HCT116 (cell line): ENCODE measurements around the gene CDH4. TPM values are rescaled to one million over a fixed set of nuclear protein-coding genes. Genes with fewer than 3 reads are reported as not detected.

Experiments used
- ATAC-seq: fragments of 200-7000 bp; cut with Tn5 transposase; 2 replicates; pipeline ENCODE4 v1.9.1; 2020; ENCODE audit warnings: mild to moderate bottlenecking, moderate library complexity
- BruUV-seq: library from RNA; stranded (reverse); fragments of 400-500 nt; replicated peaks from 2 replicates; lab custom pipeline; 2021; lab: Mats Ljungman, UMichigan
- CTCF ChIA-PET: fragments of 300-600 bp; sonication (Branson Sonifier 250); formaldehyde crosslinking; loops from one replicate; lab custom pipeline; 2021; ENCODE audit warnings: antibody characterized with exemption; lab: Charles Lee
- POLR2A ChIA-PET: fragments of 300-600, 350-600 bp; sonication (Branson Sonifier 250); formaldehyde crosslinking; loops from one replicate; lab custom pipeline; 2021; ENCODE audit warnings: antibody characterized with exemption; lab: Charles Lee
- RAD21 ChIA-PET, 2 experiments: fragments of 300-600 bp; sonication (Branson Sonifier 250); formaldehyde crosslinking; loops; one replicate each; lab custom pipeline; 2023; ENCODE audit warnings: low total read pairs in 2 of 2; ENCODE audit not compliant: uncharacterized antibody in 2 of 2, unreplicated experiment in 2 of 2, low non-redundant PET in 1 of 2; lab: Charles Lee
- DNase-seq: peaks from one replicate; pipeline ENCODE4 v3.0.0-alpha.2; 2010; ENCODE audit warnings: low read depth, low spot score
- H2AFZ ChIP-seq: fragments of 200-600 bp; shearing (Covaris generic), sonication (generic); 2 replicates; pipeline ENCODE4 v1.6.1; 2017; ENCODE audit warnings: low read depth, mixed run types, mixed read lengths, antibody characterized with exemption, low read length; ENCODE audit not compliant: poor library complexity, severe bottlenecking
- H3K27ac ChIP-seq: 2 replicates; pipeline ENCODE4 v1.5.1; 2012; ENCODE audit warnings: low read depth, low read length
- H3K27me3 ChIP-seq: fragments of 200-600 bp; sonication (generic); 2 replicates; pipeline ENCODE4 v1.6.1; 2016; ENCODE audit warnings: mixed run types, low read length, mixed read lengths; ENCODE audit not compliant: insufficient read depth
- H3K36me3 ChIP-seq, 2 experiments: fragments of 200-500 bp in 1 of 2; fragments of 200-600 bp in 1 of 2; sonication (Bioruptor generic) in 1 of 2; sonication (generic) in 1 of 2; 2 replicates each; pipeline versions ENCODE4 v1.5.1 to v1.6.1; 2014 to 2016; ENCODE audit warnings: low read length in 2 of 2, inconsistent platforms in 1 of 2, mixed read lengths in 1 of 2, mixed run types in 1 of 2; ENCODE audit not compliant: insufficient read depth in 2 of 2, control insufficient read depth in 1 of 2
- H3K4me1 ChIP-seq, 2 experiments: fragments of 200-600 bp in 1 of 2; sonication (generic) in 1 of 2; 2 replicates each; pipeline versions ENCODE4 v1.5.1 to v1.6.1; 2012 to 2017; ENCODE audit warnings: low read length in 2 of 2, inconsistent platforms in 1 of 2, mild to moderate bottlenecking in 1 of 2, mixed read lengths in 1 of 2, mixed run types in 1 of 2, moderate library complexity in 1 of 2; ENCODE audit not compliant: insufficient read depth in 2 of 2, control insufficient read depth in 1 of 2
- H3K4me2 ChIP-seq: fragments of 200-600 bp; sonication (generic); 2 replicates; pipeline ENCODE4 v1.6.1; 2017; ENCODE audit warnings: mixed run types, low read length, mixed read lengths
- H3K4me3 ChIP-seq, 2 experiments: fragments of 200-600 bp in 1 of 2; sonication (generic) in 1 of 2; replicated peaks in 1 of 2; 2 replicates each; pipeline ENCODE4 v1.5.1; 2011 to 2016; ENCODE audit warnings: low read length in 2 of 2, control low read depth in 1 of 2, low read depth in 1 of 2, mild to moderate bottlenecking in 1 of 2, mixed read lengths in 1 of 2, mixed run types in 1 of 2
- H3K79me2 ChIP-seq: fragments of 200-600 bp; sonication (generic); 2 replicates; pipeline ENCODE4 v1.6.1; 2017; ENCODE audit warnings: mild to moderate bottlenecking, mixed run types, low read length, moderate library complexity, mixed read lengths; ENCODE audit not compliant: insufficient read depth
- H3K9ac ChIP-seq: fragments of 200-600 bp; sonication (generic); 2 replicates; pipeline ENCODE4 v1.6.1; 2016; ENCODE audit warnings: low read length, mixed read lengths
- H3K9me2 ChIP-seq: fragments of 200-600 bp; sonication (generic), shearing (Covaris generic); 2 replicates; pipeline ENCODE4 v1.6.1; 2017; ENCODE audit warnings: mixed run types, mild to moderate bottlenecking, moderate library complexity; ENCODE audit not compliant: insufficient read depth
- H3K9me3 ChIP-seq, 2 experiments: fragments of 200-500 bp in 1 of 2; fragments of 200-600 bp in 1 of 2; sonication (Bioruptor generic) in 1 of 2; sonication (generic) in 1 of 2; 2 replicates each; pipeline ENCODE4 v1.6.1; 2014 to 2017; ENCODE audit warnings: low read length in 2 of 2, mixed read lengths in 2 of 2, inconsistent platforms in 1 of 2, low read depth in 1 of 2, mild to moderate bottlenecking in 1 of 2, mixed run types in 1 of 2, moderate library complexity in 1 of 2; ENCODE audit not compliant: control insufficient read depth in 1 of 2, insufficient read depth in 1 of 2
- H4K20me1 ChIP-seq: fragments of 200-600 bp; sonication (generic), shearing (Covaris generic); 2 replicates; pipeline ENCODE4 v1.6.1; 2017; ENCODE audit warnings: mixed run types, mild to moderate bottlenecking, moderate library complexity; ENCODE audit not compliant: insufficient read depth
- CEBPB ChIP-seq: IDR thresholded peaks from 2 replicates; pipeline ENCODE4 v1.6.1; 2012; ENCODE audit warnings: low read depth
- EGR1 ChIP-seq: IDR thresholded peaks from 2 replicates; pipeline ENCODE4 v1.6.1; 2012; ENCODE audit warnings: low read depth
- EZH2 ChIP-seq: fragments of 200-600 bp; sonication (generic); IDR thresholded peaks from 2 replicates; pipeline ENCODE4 v1.6.1; 2017; ENCODE audit warnings: antibody characterized with exemption, mixed run types
- JUND ChIP-seq: IDR thresholded peaks from 2 replicates; pipeline ENCODE4 v1.6.1; 2012
- POLR2A ChIP-seq: IDR thresholded peaks from 2 replicates; pipeline ENCODE4 v1.7.0; 2011; ENCODE audit warnings: borderline replicate concordance; ENCODE audit not compliant: insufficient read depth, insufficient read length; ENCODE audit errors: extremely low read depth
- POLR2AphosphoS5 ChIP-seq: IDR thresholded peaks from 2 replicates; pipeline ENCODE4 v1.6.1; 2011; ENCODE audit warnings: mild to moderate bottlenecking, low read depth, low read length, moderate library complexity
- SIN3A ChIP-seq: IDR thresholded peaks from 2 replicates; pipeline ENCODE4 v1.6.1; 2012; ENCODE audit warnings: low read depth
- SP1 ChIP-seq: IDR thresholded peaks from 2 replicates; pipeline ENCODE4 v1.6.1; 2012; ENCODE audit warnings: low read depth
- SRF ChIP-seq: IDR thresholded peaks from 2 replicates; pipeline ENCODE4 v1.6.1; 2012; ENCODE audit warnings: low read depth
- YY1 ChIP-seq: IDR thresholded peaks from 2 replicates; pipeline ENCODE4 v1.6.1; 2011; ENCODE audit warnings: low read length, low read depth, moderate library complexity, mild to moderate bottlenecking; ENCODE audit not compliant: insufficient replicate concordance; ENCODE audit errors: extremely low read depth
- ZBTB33 ChIP-seq: IDR thresholded peaks from 2 replicates; pipeline ENCODE4 v1.6.1; 2011; ENCODE audit warnings: mild to moderate bottlenecking, low read length, moderate library complexity; ENCODE audit not compliant: insufficient replicate concordance; ENCODE audit errors: extremely low read depth
- ZFX ChIP-seq: fragments of 450-650 bp; IDR thresholded peaks from 2 replicates; pipeline ENCODE4 v1.6.1; 2017
- ZNF274 ChIP-seq: fragments of 200-500 bp; sonication (Bioruptor generic); IDR thresholded peaks from 2 replicates; pipeline ENCODE4 v1.6.1; 2014; ENCODE audit warnings: mild to moderate bottlenecking, low read depth, low read length, inconsistent platforms
- intact Hi-C: fragments of 100-400 bp; cut with micrococcal nuclease; formaldehyde crosslinking; loops from 2 replicates; pipeline ENCODE4 v1.10.0; 2022
- total RNA-seq: library from RNA; stranded (reverse); gene quantifications from one replicate; pipeline ENCODE4 v1.2.1, GENCODE V29; 2021; ENCODE audit not compliant: unreplicated experiment

The CDH4 gene
- total RNA-seq, 1 experiment from 2014 or later: not detected

GRCh38 chr20:61954276-61955021 is 702.4 kb downstream of the CDH4 start:
- TF ChIP-seq ZFX: no peak
- TF ChIP-seq SIN3A: no peak
- TF ChIP-seq EZH2: no peak
- Histone ChIP-seq H3K9me2 (no peaks in the 10 kb centered on the region), H3K4me1 (peaks cover 0 to 4% of the 10 kb centered on the region in 2 experiments; a peak in 1 of 4 replicates), H3K9ac (no peak overlapping the region), H3K27me3 (peaks cover 16% of the 10 kb centered on the region), H3K9me3 (no peaks in the 10 kb centered on the region), H3K4me3 (no peak overlapping the region), H3K27ac (no peak overlapping the region), H3K79me2 (no peaks in the 10 kb centered on the region), H4K20me1 (no peaks in the 10 kb centered on the region), H3K4me2 (no peak overlapping the region), H3K36me3 (no peaks in the 10 kb centered on the region), H2AFZ (no peak overlapping the region)
- ChIA-PET RAD21 (no interaction called here), POLR2A (no interaction called here), CTCF (no interaction called here)
- no TSS peak for BruUV-seq
- DNase-seq: no peak
- no peak for ATAC-seq
- intact Hi-C loops: no loop called here

GRCh38 chr20:61955668-61956395 is 703.8 kb downstream of the CDH4 start:
- Histone ChIP-seq H4K20me1 (no peaks in the 10 kb centered on the region), H3K4me2 (no peak overlapping the region), H3K36me3 (no peaks in the 10 kb centered on the region), H3K9me2 (no peaks in the 10 kb centered on the region), H3K9me3 (no peaks in the 10 kb centered on the region), H3K4me3 (no peak overlapping the region), H3K9ac (no peak overlapping the region), H3K4me1 (peaks cover 0 to 4% of the 10 kb centered on the region in 2 experiments; a peak in 1 of 4 replicates), H2AFZ (no peak overlapping the region), H3K79me2 (no peaks in the 10 kb centered on the region), H3K27me3 (peaks cover 16% of the 10 kb centered on the region), H3K27ac (no peak overlapping the region)
- RAD21 ChIA-PET: no interaction called here
- no peak for ATAC-seq
- no peak for DNase-seq
- TF ChIP-seq POLR2A (no peak), ZBTB33 (no peak), YY1 (no peak), JUND (no peak), CEBPB (no peak), SP1 (no peak), ZFX (no peak), SRF (no peak), ZNF274 (no peak), EZH2 (no peak), POLR2AphosphoS5 (no peak), EGR1 (no peak)
- intact Hi-C loops: no loop called here
- CTCF ChIA-PET: no interaction called here
- POLR2A ChIA-PET: no interaction called here
- BruUV-seq: no TSS peak
